Pons (tissue), 1 donor: Measurements from ENCODE around the gene RPL32.
"Not testable (repeated sequence)": the region's sequence is repeated elsewhere in the genome, so short reads cannot be mapped to it uniquely, and the experiment has no call there.

Experiments
- DNase-seq: peaks from one replicate; pipeline ENCODE4 v3.0.0-alpha.2; 2016; ENCODE audit warnings: low spot score

The RPL32 gene

GRCh38 chr3:12841149-12841969, at the start of gene RPL32:
Gene RPL32 (minus strand): TSS chr3:12841565. CDS start chr3:12840237, 1,328 bp downstream.
- peak; percentile 96 for DNase-seq

- no peak for DNase-seq
Observed at GRCh38 chr3:12890610-12891390, 49.4 kb upstream of the RPL32 start.

GRCh38 chr3:12886736-12887135, 45.4 kb upstream of the RPL32 start:
- DNase-seq, result no peak

DNA sequence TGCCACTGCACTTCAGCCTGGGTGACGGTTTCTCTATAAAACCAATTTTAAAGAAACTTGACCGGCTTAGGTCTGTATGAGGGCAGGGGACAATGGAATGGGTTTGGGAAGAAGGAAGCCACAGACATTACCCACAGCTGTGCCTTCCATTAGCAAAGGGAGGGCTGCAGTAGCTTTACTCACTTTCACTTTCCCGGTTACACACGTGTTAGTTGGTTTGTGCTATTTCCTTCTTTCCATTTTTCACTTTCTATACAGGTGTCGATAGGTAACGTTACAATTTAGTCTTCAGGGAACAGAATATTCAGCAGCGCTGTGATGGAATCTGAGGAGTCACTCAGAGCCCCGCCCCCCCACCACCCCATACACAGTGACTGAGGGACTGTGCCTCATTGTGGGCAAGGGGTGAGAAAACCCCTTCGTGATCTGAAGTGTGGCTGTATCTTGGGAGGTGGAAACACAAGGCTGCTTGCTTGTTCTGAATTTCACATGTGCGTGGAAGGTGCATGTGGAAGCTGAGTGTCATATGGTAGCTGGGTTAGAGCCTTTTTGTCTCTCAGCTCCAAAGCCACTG, 44.8 kb upstream of the RPL32 start:
- no peak for DNase-seq

DNA sequence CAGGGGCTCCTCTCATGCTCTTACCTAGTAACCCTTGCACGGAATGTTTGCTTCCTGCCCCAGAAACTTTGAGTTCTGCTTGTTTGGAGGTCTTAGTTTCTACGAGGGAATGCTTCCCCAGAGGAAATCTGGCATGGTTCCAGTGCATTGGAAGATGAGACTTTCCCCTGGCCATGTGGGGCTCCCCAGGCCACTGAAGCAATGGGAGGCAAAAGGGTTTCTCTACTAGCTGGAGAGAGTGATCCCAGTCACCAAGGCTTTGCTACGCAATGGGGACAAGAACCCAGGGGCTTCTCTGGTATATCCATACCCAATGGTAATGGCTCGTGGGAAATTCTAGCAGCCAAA, 44.2 kb upstream of the RPL32 start:
- DNase-seq, result no peak

GRCh38 chr3:12884790-12885582, 43.6 kb upstream of the RPL32 start:
- no peak for DNase-seq

- peak; percentile 53 for DNase-seq
Observed at GRCh38 chr3:12884186-12884680, 42.9 kb upstream of the RPL32 start.

- no peak for DNase-seq
Observed at GRCh38 chr3:12882336-12883310, 41.3 kb upstream of the RPL32 start.

GRCh38 chr3:12881858-12882257, 40.5 kb upstream of the RPL32 start:
- not testable (repeated sequence) for DNase-seq

- DNase-seq, result peak; percentile 37
Observed at GRCh38 chr3:12879191-12879815, 37.9 kb upstream of the RPL32 start.

GRCh38 chr3:12878758-12879157, 37.4 kb upstream of the RPL32 start:
- DNase-seq, result not testable (repeated sequence)

DNA sequence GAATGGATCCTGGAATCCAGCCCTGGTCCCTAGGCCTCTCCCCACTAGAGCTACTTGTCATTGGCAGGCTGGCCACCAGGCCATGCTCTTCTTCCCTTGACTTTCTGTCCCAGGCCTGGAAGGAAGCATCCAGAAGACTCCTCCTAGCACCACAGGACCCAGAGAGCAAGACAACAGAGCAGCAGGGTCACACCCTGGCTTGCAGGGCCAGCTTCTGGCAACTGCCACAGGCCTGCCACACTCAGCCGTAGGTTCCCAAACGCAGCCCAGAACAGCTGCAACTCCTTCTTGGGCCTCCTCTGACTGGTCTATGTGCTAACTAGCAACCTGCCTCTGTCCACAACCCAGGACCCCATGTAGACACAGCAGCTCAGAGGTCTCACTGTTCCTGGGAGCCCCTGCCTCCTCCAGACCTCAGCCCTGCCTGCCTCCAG, 36.8 kb upstream of the RPL32 start:
- no peak for DNase-seq

DNA sequence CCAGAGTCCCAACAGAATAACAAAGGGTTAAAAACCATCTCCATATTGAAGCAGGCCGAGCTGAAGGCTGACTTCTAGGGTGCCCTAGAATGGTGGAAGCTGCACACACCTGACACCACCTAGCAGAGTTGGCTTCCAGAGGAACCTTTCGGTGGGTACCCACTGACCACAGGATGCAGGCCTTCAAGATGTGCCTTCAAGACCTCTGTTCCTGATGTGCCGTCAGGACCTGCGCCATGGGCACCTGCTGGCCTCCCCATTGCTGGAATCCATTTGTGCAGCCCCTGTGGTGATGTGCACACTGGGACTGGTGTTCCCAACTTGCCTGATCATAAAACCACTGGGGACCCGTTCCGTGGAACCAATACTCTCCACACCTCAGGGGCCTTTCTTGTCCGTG, 35.7 kb upstream of the RPL32 start:
- no peak for DNase-seq

DNA sequence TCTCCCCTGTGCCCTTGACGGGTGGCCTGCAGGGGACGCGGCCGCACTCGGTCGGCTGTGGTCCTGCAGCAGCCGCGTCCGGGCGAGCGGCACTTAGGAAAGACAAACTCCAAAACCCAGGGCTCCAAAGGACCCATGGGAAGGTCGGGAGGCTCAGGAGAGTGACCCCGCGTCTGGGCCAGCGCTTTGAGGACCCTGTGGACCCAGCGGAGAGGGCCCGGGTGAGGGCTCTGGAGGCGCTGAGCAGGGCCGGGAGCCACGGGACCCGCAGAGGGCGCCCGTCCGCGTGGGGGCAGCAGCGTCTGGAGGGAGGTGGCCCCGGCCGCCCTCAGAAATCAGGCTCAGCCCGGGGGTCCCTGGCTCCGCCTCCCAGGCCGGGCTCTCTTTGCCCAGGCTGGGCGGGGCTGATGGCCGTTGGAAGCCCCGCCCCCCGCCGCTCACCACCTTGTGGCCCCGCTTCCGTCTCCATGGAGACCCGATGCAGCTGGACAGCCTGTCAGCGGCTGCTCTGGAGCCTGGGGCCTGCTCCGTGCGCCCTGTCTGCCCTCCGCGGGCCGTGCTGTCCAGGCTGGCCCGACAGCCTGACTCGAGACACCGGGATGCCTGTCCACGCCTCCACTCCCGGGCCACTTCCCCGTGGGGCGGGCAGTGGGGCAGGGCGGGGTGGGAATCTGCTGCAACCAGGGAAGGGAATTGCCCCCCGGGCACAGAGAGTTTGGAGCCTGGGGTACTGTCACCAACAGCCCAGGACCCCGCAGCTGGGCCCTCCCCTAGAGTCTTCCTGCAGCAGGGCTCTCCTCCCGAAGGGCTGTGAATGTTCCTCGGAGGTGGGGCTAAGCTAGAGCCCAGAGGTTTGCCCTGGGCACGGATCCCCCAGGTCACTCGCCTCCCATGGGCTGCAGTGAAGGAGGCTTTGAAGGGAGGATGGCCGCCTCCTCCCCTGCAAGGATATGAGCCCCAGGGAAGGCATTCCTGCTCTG, 34.8 kb upstream of the RPL32 start:
- no peak for DNase-seq

DNA sequence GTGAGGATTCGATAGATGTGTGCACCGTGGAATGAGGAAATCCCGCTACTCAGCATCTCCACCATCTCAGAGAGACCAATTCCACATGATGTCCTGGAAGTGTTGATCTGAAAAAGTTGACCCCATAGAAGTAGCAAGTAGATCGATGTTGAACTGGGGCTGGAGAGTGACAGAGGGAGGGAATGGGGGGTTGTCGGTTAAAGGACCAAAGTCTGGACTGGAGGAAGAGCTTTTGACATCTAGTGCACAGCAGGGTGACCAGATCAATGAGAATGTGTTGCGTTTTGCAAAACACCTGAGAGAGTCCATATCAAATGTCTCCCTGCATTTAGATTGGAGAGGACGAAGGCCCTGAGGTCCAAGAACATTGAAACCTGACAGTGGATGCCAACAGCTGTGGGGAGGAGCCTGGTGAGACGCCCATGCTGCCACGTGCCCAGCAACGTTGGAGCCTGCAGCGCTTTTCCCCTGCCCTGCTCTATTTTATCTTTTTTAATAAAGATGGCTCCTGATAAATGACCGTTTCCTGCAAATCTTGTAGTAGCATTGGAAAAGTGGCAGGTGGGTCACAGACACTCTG, 30.1 kb upstream of the RPL32 start:
- DNase-seq, result no peak

DNA sequence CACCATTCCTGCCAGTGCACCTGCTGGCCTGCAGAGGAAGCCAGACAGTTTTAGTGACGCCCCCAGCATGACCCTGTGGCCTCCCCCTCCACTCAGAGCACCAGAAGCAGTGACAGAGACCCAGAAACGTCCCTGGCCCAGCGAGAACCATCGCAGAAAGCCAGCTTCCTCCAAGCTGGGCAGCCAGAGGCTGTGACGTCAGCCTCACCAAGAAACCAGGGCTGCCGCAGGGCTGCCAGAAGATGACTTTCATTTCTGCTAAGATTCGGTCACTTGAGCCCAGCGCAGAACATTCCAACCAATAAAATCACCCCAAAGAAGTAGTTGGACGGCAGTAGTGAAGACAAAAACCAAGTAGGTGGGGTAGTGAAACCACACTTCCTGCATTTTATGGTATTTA, 29.6 kb upstream of the RPL32 start:
- DNase-seq, result peak; percentile 37

DNA sequence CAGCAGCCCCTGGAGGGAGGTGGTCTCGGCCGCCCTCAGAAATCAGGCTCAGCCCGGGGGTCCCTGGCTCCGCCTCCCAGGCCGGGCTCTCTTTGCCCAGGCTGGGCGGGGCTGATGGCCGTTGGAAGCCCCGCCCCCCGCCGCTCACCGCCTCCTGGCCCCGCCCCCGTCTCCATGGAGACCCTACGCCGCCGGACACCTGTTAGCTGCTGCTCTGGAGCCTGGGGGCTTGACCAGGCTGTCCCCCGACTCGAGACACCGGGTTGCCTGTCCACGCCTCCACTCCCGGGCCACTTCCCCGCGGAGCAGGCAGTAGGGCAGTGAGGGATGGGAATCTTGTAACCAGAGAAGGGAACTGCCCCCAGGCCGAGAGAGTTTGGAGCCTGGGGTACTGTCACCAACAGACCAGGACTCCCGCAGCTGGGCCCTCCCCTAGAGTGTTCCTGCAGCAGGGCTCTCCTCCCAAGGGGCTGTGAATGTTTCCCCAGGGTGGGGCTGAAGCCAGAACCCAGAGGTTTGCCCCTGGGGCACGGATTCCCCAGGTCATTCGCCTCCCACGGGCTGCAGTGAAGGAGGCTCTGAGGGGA, 27.8 kb upstream of the RPL32 start:
- DNase-seq, result no peak
